ENCODE results near the gene SRGAP1.

Gene SRGAP1

DNA sequence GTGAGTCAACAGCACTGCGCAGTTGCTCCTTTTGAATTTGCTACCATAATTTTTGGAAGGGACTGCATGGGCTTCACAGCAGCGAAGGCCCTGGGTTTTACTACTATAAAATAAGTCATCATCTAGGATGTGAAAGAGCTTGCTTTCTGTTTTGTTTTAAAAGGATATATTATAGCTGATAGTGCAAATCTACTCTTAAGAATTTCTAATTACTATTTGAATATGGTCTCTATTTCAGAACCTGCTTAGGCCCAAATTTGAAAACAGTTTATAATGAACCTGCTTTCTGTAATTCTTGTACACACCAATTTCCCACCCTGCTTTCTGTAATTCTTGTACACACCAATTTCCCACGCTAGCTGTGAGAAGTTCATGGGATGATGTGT, 73.0 kb downstream of the SRGAP1 start:
- no peak overlapping the region for H3K18ac ChIP-seq (ENCODE audit: low read length)
- no peak overlapping the region for H4K8ac ChIP-seq (ENCODE audit: low read depth, low read length)
- no peak overlapping the region for H2BK15ac ChIP-seq (ENCODE audit: low read length)
- H2AFZ ChIP-seq (ENCODE audit: low read length), result no peak overlapping the region
- no peak overlapping the region for H3K4me3 ChIP-seq (ENCODE audit: low read length in 2 of 2)
- H3K36me3 ChIP-seq (replicated peaks in 1 of 2; ENCODE audit: control insufficient read depth in 2 of 2, insufficient read depth in 2 of 2, low read length in 2 of 2), result no peaks in the 10 kb centered on the region
- no peak overlapping the region for H3K14ac ChIP-seq (ENCODE audit: low read length)
- no peak overlapping the region for H3K23ac ChIP-seq (ENCODE audit: low read depth, low read length, poor library complexity)
- H3K4me1 ChIP-seq (ENCODE audit: control insufficient read depth in 2 of 2, insufficient read depth in 1 of 2, low read depth in 1 of 2, low read length in 2 of 2), result peaks cover 0 to 41% of the 10 kb centered on the region in 2 donors
- H4K91ac ChIP-seq (ENCODE audit: low read depth, low read length, poor library complexity), result no peak overlapping the region
- H3K9me3 ChIP-seq (replicated peaks in 1 of 2; ENCODE audit: control insufficient read depth in 2 of 2, insufficient read depth in 1 of 2, low read depth in 1 of 2, low read length in 2 of 2), result no peaks in the 10 kb centered on the region
- H2BK12ac ChIP-seq (ENCODE audit: low read length), result no peak overlapping the region
- no peak overlapping the region for H2BK120ac ChIP-seq (ENCODE audit: low read depth, low read length)
- no peak for DNase-seq (ENCODE audit: low spot score)
- H3K27me3 ChIP-seq (ENCODE audit: control insufficient read depth in 3 of 3, insufficient read depth in 3 of 3, low read depth in 1 of 3, low read length in 3 of 3), result no peaks in the 10 kb centered on the region
- no peak overlapping the region for H3K9ac ChIP-seq (ENCODE audit: low read depth, low read length, poor library complexity)
- no peaks in the 10 kb centered on the region for H3K79me1 ChIP-seq (ENCODE audit: low read depth, low read length)
- H2AK5ac ChIP-seq (ENCODE audit: low read depth, low read length), result no peak overlapping the region
- no peak overlapping the region for H3K27ac ChIP-seq (replicated peaks; ENCODE audit: low read length)
- H2BK5ac ChIP-seq (ENCODE audit: low read length), result no peak overlapping the region
- no peak overlapping the region for H3K4ac ChIP-seq (ENCODE audit: low read length)
- WGBS, 2 donors (ENCODE audit: extremely low coverage in 2 of 2, insufficient read length in 2 of 2, insufficient replicate concordance in 1 of 2), result no CpG with 5 or more reads among the region's 3 CpGs
- no peak overlapping the region for H3K4me2 ChIP-seq (ENCODE audit: insufficient read depth, low read length, poor library complexity, severe bottlenecking)

DNA sequence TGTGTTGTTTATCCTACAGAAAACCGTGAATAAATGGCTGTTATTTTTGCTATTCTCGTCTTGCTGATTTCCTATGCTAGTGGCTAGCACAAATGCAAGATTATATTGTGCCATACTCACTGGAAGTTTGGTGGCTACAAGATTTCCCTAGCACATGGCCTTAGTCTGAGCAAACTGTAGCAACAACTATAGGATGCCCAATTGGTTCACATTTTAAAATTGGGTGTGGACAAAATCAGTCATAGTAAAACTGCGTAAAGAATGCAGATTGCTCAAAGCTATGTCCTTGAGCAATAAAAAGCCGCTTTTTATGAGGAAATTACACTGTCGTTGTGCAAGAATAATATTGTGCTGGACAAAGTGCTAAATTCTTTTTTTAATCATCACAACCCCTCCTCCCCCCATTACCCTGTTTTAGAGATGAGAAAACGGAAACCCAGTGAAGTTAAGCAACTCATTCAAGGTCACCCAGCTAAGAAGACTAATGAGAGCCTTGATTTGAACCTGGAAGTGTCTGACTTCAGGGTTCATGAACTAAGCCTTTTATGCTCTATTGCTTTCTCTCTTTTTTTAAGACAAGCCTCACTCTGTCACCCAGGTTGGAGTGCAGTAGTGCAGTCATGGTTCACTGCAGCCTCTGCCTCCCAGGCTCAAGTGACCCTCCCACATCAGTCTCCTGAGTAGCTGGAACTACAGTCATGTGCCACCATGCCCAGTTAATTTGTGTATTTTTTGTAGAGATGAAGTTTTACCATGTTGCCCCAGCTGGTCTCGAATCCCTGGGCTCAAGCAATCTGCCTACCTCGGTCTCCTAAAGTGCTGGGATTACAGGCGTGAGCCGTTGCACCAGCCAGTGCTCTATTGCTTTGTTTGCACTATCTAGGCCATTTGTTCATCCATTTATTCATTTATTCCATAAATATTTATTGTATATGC, 73.6 kb downstream of the SRGAP1 start:
- Histone ChIP-seq H2AFZ (ENCODE audit: low read length) (no peak overlapping the region), H3K4me2 (ENCODE audit: insufficient read depth, low read length, poor library complexity, severe bottlenecking) (no peak overlapping the region), H3K23ac (ENCODE audit: low read depth, low read length, poor library complexity) (no peak overlapping the region), H3K4me1 (ENCODE audit: control insufficient read depth in 2 of 2, insufficient read depth in 1 of 2, low read depth in 1 of 2, low read length in 2 of 2) (peaks cover 0 to 41% of the 10 kb centered on the region in 2 donors), H3K4ac (ENCODE audit: low read length) (no peak overlapping the region), H3K9me3 (replicated peaks in 1 of 2; ENCODE audit: control insufficient read depth in 2 of 2, insufficient read depth in 1 of 2, low read depth in 1 of 2, low read length in 2 of 2) (no peaks in the 10 kb centered on the region), H3K4me3 (ENCODE audit: low read length in 2 of 2) (no peak overlapping the region), H2BK12ac (ENCODE audit: low read length) (no peak overlapping the region), H3K18ac (ENCODE audit: low read length) (no peak overlapping the region), H2BK15ac (ENCODE audit: low read length) (no peak overlapping the region), H4K91ac (ENCODE audit: low read depth, low read length, poor library complexity) (no peak overlapping the region), H3K79me1 (ENCODE audit: low read depth, low read length) (no peaks in the 10 kb centered on the region), H4K8ac (ENCODE audit: low read depth, low read length) (no peak overlapping the region), H3K14ac (ENCODE audit: low read length) (no peak overlapping the region), H2AK5ac (ENCODE audit: low read depth, low read length) (no peak overlapping the region), H2BK5ac (ENCODE audit: low read length) (no peak overlapping the region), H3K36me3 (replicated peaks in 1 of 2; ENCODE audit: control insufficient read depth in 2 of 2, insufficient read depth in 2 of 2, low read length in 2 of 2) (no peaks in the 10 kb centered on the region), H2BK120ac (ENCODE audit: low read depth, low read length) (no peak overlapping the region), H3K27ac (replicated peaks; ENCODE audit: low read length) (no peak overlapping the region), H3K9ac (ENCODE audit: low read depth, low read length, poor library complexity) (no peak overlapping the region), H3K27me3 (ENCODE audit: control insufficient read depth in 3 of 3, insufficient read depth in 3 of 3, low read depth in 1 of 3, low read length in 3 of 3) (no peaks in the 10 kb centered on the region)
- no peak for DNase-seq (ENCODE audit: low spot score)
- no CpG with 5 or more reads among the region's 10 CpGs for WGBS, 2 donors (ENCODE audit: extremely low coverage in 2 of 2, insufficient read length in 2 of 2, insufficient replicate concordance in 1 of 2)

DNA sequence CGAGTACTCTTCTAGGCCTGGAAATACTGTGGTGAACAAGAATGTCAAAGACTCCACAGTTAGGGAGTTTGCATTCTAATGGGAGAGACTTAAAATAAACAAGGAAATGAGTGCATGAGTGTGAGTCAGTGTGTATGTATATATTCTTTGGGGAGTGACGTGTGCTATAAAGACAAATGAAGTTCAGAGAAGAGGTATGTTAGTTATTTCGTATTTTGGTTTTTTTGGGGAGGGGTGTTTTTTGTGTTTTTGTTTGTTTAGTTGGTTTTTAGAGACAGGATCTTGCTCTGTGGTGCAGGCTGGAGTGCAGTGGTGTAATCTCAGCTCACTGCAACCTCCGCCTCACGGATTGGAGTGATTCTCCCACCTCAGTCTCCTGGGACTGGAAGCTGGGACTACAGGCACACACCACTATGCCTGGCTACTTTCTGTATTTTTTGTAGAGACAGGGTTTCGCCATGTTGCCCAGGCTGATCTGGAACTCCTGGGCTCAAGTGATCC, 74.3 kb downstream of the SRGAP1 start:
- Histone ChIP-seq H3K4me1 (ENCODE audit: control insufficient read depth in 2 of 2, insufficient read depth in 1 of 2, low read depth in 1 of 2, low read length in 2 of 2) (peaks cover 0 to 40% of the 10 kb centered on the region in 2 donors), H4K8ac (ENCODE audit: low read depth, low read length) (no peak overlapping the region), H3K4ac (ENCODE audit: low read length) (no peak overlapping the region), H3K9ac (ENCODE audit: low read depth, low read length, poor library complexity) (no peak overlapping the region), H2AFZ (ENCODE audit: low read length) (no peak overlapping the region), H3K27me3 (ENCODE audit: control insufficient read depth in 3 of 3, insufficient read depth in 3 of 3, low read depth in 1 of 3, low read length in 3 of 3) (no peaks in the 10 kb centered on the region), H3K9me3 (replicated peaks in 1 of 2; ENCODE audit: control insufficient read depth in 2 of 2, insufficient read depth in 1 of 2, low read depth in 1 of 2, low read length in 2 of 2) (no peaks in the 10 kb centered on the region), H3K4me3 (ENCODE audit: low read length in 2 of 2) (no peak overlapping the region), H2BK120ac (ENCODE audit: low read depth, low read length) (no peak overlapping the region), H3K36me3 (replicated peaks in 1 of 2; ENCODE audit: control insufficient read depth in 2 of 2, insufficient read depth in 2 of 2, low read length in 2 of 2) (no peaks in the 10 kb centered on the region), H3K14ac (ENCODE audit: low read length) (no peak overlapping the region), H3K23ac (ENCODE audit: low read depth, low read length, poor library complexity) (no peak overlapping the region), H2AK5ac (ENCODE audit: low read depth, low read length) (no peak overlapping the region), H2BK5ac (ENCODE audit: low read length) (no peak overlapping the region), H2BK12ac (ENCODE audit: low read length) (no peak overlapping the region), H4K91ac (ENCODE audit: low read depth, low read length, poor library complexity) (no peak overlapping the region), H3K79me1 (ENCODE audit: low read depth, low read length) (no peaks in the 10 kb centered on the region), H2BK15ac (ENCODE audit: low read length) (no peak overlapping the region), H3K27ac (replicated peaks; ENCODE audit: low read length) (no peak overlapping the region), H3K4me2 (ENCODE audit: insufficient read depth, low read length, poor library complexity, severe bottlenecking) (no peak overlapping the region), H3K18ac (ENCODE audit: low read length) (no peak overlapping the region)
- 100% methylated on average over 2 of the region's 6 CpGs; no CpG with 5 or more reads in 1 of the 2 donors for WGBS, 2 donors (ENCODE audit: extremely low coverage in 2 of 2, insufficient read length in 2 of 2, insufficient replicate concordance in 1 of 2)
- DNase-seq (ENCODE audit: low spot score), result no peak

DNA sequence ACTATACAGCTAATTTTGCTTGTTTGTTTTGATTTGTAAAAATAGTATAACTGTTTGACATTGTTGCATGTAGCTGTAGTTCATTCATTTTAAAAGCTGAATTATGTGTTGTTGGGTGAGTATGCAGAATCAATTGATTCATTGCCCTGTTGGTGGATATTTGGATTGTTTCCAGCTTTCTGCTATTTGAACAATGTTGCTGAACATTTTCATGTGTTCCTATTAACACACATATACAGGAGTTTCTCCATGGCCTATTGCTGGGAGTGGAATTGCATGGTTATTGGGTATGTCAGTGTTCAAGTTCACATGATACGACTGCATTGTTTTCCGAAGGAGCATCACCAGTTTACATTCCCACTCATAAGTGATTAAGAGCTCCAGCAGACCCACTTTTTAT, 75.3 kb downstream of the SRGAP1 start:
- Histone ChIP-seq H3K36me3 (replicated peaks in 1 of 2; ENCODE audit: control insufficient read depth in 2 of 2, insufficient read depth in 2 of 2, low read length in 2 of 2) (no peaks in the 10 kb centered on the region), H2AK5ac (ENCODE audit: low read depth, low read length) (no peak overlapping the region), H3K9me3 (replicated peaks in 1 of 2; ENCODE audit: control insufficient read depth in 2 of 2, insufficient read depth in 1 of 2, low read depth in 1 of 2, low read length in 2 of 2) (no peaks in the 10 kb centered on the region), H3K4me3 (ENCODE audit: low read length in 2 of 2) (no peak overlapping the region), H3K23ac (ENCODE audit: low read depth, low read length, poor library complexity) (no peak overlapping the region), H2BK15ac (ENCODE audit: low read length) (no peak overlapping the region), H4K8ac (ENCODE audit: low read depth, low read length) (no peak overlapping the region), H3K4ac (ENCODE audit: low read length) (no peak overlapping the region), H3K9ac (ENCODE audit: low read depth, low read length, poor library complexity) (no peak overlapping the region), H3K4me2 (ENCODE audit: insufficient read depth, low read length, poor library complexity, severe bottlenecking) (no peak overlapping the region), H2BK12ac (ENCODE audit: low read length) (no peak overlapping the region), H4K91ac (ENCODE audit: low read depth, low read length, poor library complexity) (no peak overlapping the region), H2AFZ (ENCODE audit: low read length) (no peak overlapping the region), H3K27me3 (ENCODE audit: control insufficient read depth in 3 of 3, insufficient read depth in 3 of 3, low read depth in 1 of 3, low read length in 3 of 3) (no peaks in the 10 kb centered on the region), H3K79me1 (ENCODE audit: low read depth, low read length) (no peaks in the 10 kb centered on the region), H3K27ac (replicated peaks; ENCODE audit: low read length) (no peak overlapping the region), H3K18ac (ENCODE audit: low read length) (no peak overlapping the region), H3K4me1 (ENCODE audit: control insufficient read depth in 2 of 2, insufficient read depth in 1 of 2, low read depth in 1 of 2, low read length in 2 of 2) (peaks cover 0 to 31% of the 10 kb centered on the region in 2 donors), H2BK5ac (ENCODE audit: low read length) (no peak overlapping the region), H3K14ac (ENCODE audit: low read length) (no peak overlapping the region), H2BK120ac (ENCODE audit: low read depth, low read length) (no peak overlapping the region)
- no peak for DNase-seq (ENCODE audit: low spot score)
- WGBS, 2 donors (ENCODE audit: extremely low coverage in 2 of 2, insufficient read length in 2 of 2, insufficient replicate concordance in 1 of 2), result no CpG with 5 or more reads among the region's 2 CpGs

Data from neuronal stem cell (in vitro differentiated cells).